OCI-LY3 (cell line): ENCODE results near the gene ERICH2.

Source experiments
- H2AFZ ChIP-seq: fragments of 200-600, 300-600 bp; shearing (Covaris generic); 2 replicates; pipeline ENCODE4 v1.6.0; 2014; ENCODE audit warnings: antibody characterized with exemption, low read depth, low read length
- H3K27ac ChIP-seq: fragments of 200-600, 300-600 bp; sonication (generic); 2 replicates; pipeline ENCODE4 v1.5.1; 2014; ENCODE audit warnings: mild to moderate bottlenecking, low read length, moderate library complexity, mixed read lengths
- H3K27me3 ChIP-seq: fragments of 200-600, 300-600 bp; sonication (generic); 2 replicates; pipeline ENCODE4 v1.6.1; 2014; ENCODE audit warnings: low read depth, low read length, mixed read lengths
- H3K36me3 ChIP-seq: fragments of 200-600, 300-600 bp; sonication (generic); replicated peaks from 2 replicates; pipeline ENCODE3; 2014; ENCODE audit warnings: low read depth, low read length, mixed read lengths
- H3K4me1 ChIP-seq: fragments of 300-600, 200-600 bp; sonication (generic); 2 replicates; pipeline ENCODE4 v1.6.1; 2014; ENCODE audit warnings: low read length, mixed read lengths
- H3K4me2 ChIP-seq: fragments of 200-600, 300-600 bp; sonication (generic); 2 replicates; pipeline ENCODE4 v1.6.1; 2014; ENCODE audit warnings: low read length, mixed read lengths
- H3K4me3 ChIP-seq: fragments of 300-600, 200-600 bp; sonication (generic); 2 replicates; pipeline ENCODE4 v1.5.1; 2014; ENCODE audit warnings: antibody characterized with exemption, mild to moderate bottlenecking, low read length, moderate library complexity
- H3K79me2 ChIP-seq: fragments of 300-600, 200-600 bp; shearing (Covaris generic); 2 replicates; pipeline ENCODE4 v1.6.1; 2014; ENCODE audit warnings: mild to moderate bottlenecking, low read length, mixed read lengths
- H3K9ac ChIP-seq: fragments of 300-600, 200-600 bp; shearing (Covaris generic); 2 replicates; pipeline ENCODE4 v1.6.0; 2014; ENCODE audit warnings: mild to moderate bottlenecking, low read length, moderate library complexity
- H3K9me3 ChIP-seq: fragments of 200-600, 300-600 bp; shearing (Covaris generic); 2 replicates; pipeline ENCODE4 v1.6.1; 2014; ENCODE audit warnings: low read length, mixed read lengths; ENCODE audit not compliant: insufficient read depth
- H4K20me1 ChIP-seq: fragments of 200-600, 300-600 bp; sonication (generic); 2 replicates; pipeline ENCODE4 v1.6.1; 2016; ENCODE audit warnings: low read length, mixed read lengths; ENCODE audit not compliant: insufficient read depth
- CTCF ChIP-seq: fragments of 200-600, 300-600 bp; sonication (generic); IDR thresholded peaks from 2 replicates; pipeline ENCODE4 v1.5.1; 2014; ENCODE audit warnings: antibody characterized with exemption, low read length, low read depth
- EZH2phosphoT487 ChIP-seq: fragments of 200-600 bp; shearing (Covaris generic); IDR thresholded peaks from 2 replicates; pipeline ENCODE4 v1.6.1; 2018; ENCODE audit warnings: antibody characterized with exemption, mixed run types, low read depth

ERICH2 gene

GRCh38 chr2:170824526-170825015 lies 54.4 kb downstream of the ERICH2 start:
- H3K9ac ChIP-seq: no peak overlapping the region
- no peaks in the 10 kb centered on the region for H3K36me3 ChIP-seq
- peaks cover 8% of the 10 kb centered on the region for H3K27me3 ChIP-seq
- no peak for TF ChIP-seq CTCF
- TF ChIP-seq EZH2phosphoT487: no peak
- no peak overlapping the region for H3K27ac ChIP-seq
- no peaks in the 10 kb centered on the region for H3K79me2 ChIP-seq
- H3K4me3 ChIP-seq: no peak overlapping the region
- no peaks in the 10 kb centered on the region for H4K20me1 ChIP-seq
- H3K9me3 ChIP-seq: no peaks in the 10 kb centered on the region
- peaks cover 8% of the 10 kb centered on the region; the same call in 1 of the 2 replicates for H3K4me1 ChIP-seq
- no peak overlapping the region for H2AFZ ChIP-seq
- H3K4me2 ChIP-seq: no peak overlapping the region

GRCh38 chr2:170827841-170828532 lies 57.8 kb downstream of the ERICH2 start:
- Histone ChIP-seq H3K9ac (no peak overlapping the region), H3K79me2 (no peaks in the 10 kb centered on the region), H3K4me1 (no peaks in the 10 kb centered on the region), H4K20me1 (no peaks in the 10 kb centered on the region), H3K27me3 (peaks cover 8% of the 10 kb centered on the region), H3K4me3 (no peak overlapping the region), H3K9me3 (no peaks in the 10 kb centered on the region), H3K27ac (no peak overlapping the region), H2AFZ (no peak overlapping the region), H3K4me2 (no peak overlapping the region), H3K36me3 (no peaks in the 10 kb centered on the region)
- TF ChIP-seq CTCF (no peak), EZH2phosphoT487 (no peak)

- H3K4me1 ChIP-seq: no peaks in the 10 kb centered on the region
- H2AFZ ChIP-seq: no peak overlapping the region
- H3K79me2 ChIP-seq: no peaks in the 10 kb centered on the region
- H3K36me3 ChIP-seq: no peaks in the 10 kb centered on the region
- H3K9ac ChIP-seq: no peak overlapping the region
- no peaks in the 10 kb centered on the region for H3K9me3 ChIP-seq
- TF ChIP-seq EZH2phosphoT487 (no peak), CTCF (no peak)
- H3K27ac ChIP-seq: no peak overlapping the region
- peaks cover 8% of the 10 kb centered on the region for H3K27me3 ChIP-seq
- H3K4me3 ChIP-seq: no peak overlapping the region
- H4K20me1 ChIP-seq: no peaks in the 10 kb centered on the region
- no peak overlapping the region for H3K4me2 ChIP-seq
These were observed 58.3 kb downstream of the ERICH2 start for GRCh38 chr2:170828533-170828916.

- H3K9me3 ChIP-seq: no peaks in the 10 kb centered on the region
These were observed 58.9 kb downstream of the ERICH2 start for GRCh38 chr2:170829036-170829435.

More at GRCh38 chr2:170829036-170829435, 58.9 kb downstream of the ERICH2 start:
- Histone ChIP-seq H3K4me2 (no peak overlapping the region), H3K4me1 (no peaks in the 10 kb centered on the region), H3K79me2 (no peaks in the 10 kb centered on the region), H3K4me3 (no peak overlapping the region), H4K20me1 (no peaks in the 10 kb centered on the region), H3K36me3 (no peaks in the 10 kb centered on the region), H3K27me3 (peaks cover 8% of the 10 kb centered on the region), H3K9ac (no peak overlapping the region), H2AFZ (no peak overlapping the region), H3K27ac (no peak overlapping the region)
- TF ChIP-seq EZH2phosphoT487 (no peak), CTCF (no peak)
